Ectodermal cell (in vitro differentiated cells): ENCODE measurements around the gene SEPTIN5.

Experiments
- H3K27ac ChIP-seq: 2 replicates; pipeline ENCODE4 v1.7.0; 2013; ENCODE audit warnings: mild to moderate bottlenecking, low read depth, low read length; ENCODE audit not compliant: insufficient read depth, poor library complexity, severe bottlenecking
- H3K27me3 ChIP-seq: 2 replicates; pipeline ENCODE4 v1.7.0; 2013; ENCODE audit warnings: mild to moderate bottlenecking, low read length; ENCODE audit not compliant: insufficient read depth, control insufficient read depth, poor library complexity, severe bottlenecking
- H3K36me3 ChIP-seq: one replicate; pipeline ENCODE4 v1.7.0; 2013; ENCODE audit warnings: low read length; ENCODE audit not compliant: control insufficient read depth, insufficient read depth
- H3K4me1 ChIP-seq: one replicate; pipeline ENCODE4 v1.7.0; 2013; ENCODE audit warnings: low read length; ENCODE audit not compliant: control insufficient read depth, insufficient read depth
- H3K4me3 ChIP-seq: 2 replicates; pipeline ENCODE4 v1.7.0; 2013; ENCODE audit warnings: low read depth, low read length, control low read depth; ENCODE audit not compliant: insufficient read depth
- H3K9me3 ChIP-seq: 2 replicates; pipeline ENCODE4 v1.7.0; 2013; ENCODE audit warnings: mild to moderate bottlenecking, low read length, moderate library complexity; ENCODE audit not compliant: control insufficient read depth
- WGBS, 2 experiments: methylation state at CpG; one replicate each; pipeline ENCODE4 v1.1.7; 2013; ENCODE audit warnings: missing lambda C conversion rate in 2 of 2; 5-methylcytosine and 5-hydroxymethylcytosine counted together

The SEPTIN5 gene

GRCh38 chr22:19757985-19758895 is 43.9 kb downstream of the SEPTIN5 start:
- Histone ChIP-seq H3K9me3 (no peaks in the 10 kb centered on the region), H3K4me1 (peaks cover 38% of the 10 kb centered on the region), H3K27ac (no peak overlapping the region), H3K27me3 (peaks cover 99% of the 10 kb centered on the region), H3K4me3 (no peak overlapping the region), H3K36me3 (no peaks in the 10 kb centered on the region)
- 19 to 22% methylated on average over 43 of the region's 43 CpGs for WGBS, 2 experiments

DNA sequence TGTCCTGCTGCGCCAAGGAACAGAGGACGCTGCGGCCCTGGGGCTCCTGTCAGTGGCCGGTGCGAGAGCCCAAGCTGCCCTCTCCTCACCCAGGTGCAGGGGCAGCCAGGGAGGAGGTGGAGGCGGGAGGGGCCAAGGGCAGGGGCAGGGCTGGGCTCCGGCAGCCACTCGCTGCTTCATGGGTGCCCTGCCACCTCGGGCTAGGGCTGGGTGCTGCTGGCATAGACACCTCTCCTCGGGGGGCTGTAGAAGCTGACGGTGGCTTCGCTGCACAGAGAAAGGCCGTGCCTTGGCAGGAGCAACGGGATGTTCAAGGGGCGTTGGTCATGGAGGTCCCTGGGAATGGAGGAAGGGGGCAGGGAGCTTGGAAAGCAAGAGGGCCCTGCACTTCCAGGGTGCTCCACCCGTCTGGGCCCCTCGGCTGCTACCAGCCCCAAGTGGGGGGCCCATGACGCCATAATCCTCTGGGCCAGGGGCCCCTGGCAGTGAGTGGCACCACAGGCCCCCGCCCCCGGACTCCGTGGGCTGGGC is 44.7 kb downstream of the SEPTIN5 start:
- Histone ChIP-seq H3K36me3 (no peaks in the 10 kb centered on the region), H3K27ac (no peak overlapping the region), H3K27me3 (peaks cover 99% of the 10 kb centered on the region), H3K4me3 (no peak overlapping the region), H3K9me3 (no peaks in the 10 kb centered on the region), H3K4me1 (peaks cover 38% of the 10 kb centered on the region)
- 7 to 8% methylated on average over 21 of the region's 21 CpGs for WGBS, 2 experiments

DNA sequence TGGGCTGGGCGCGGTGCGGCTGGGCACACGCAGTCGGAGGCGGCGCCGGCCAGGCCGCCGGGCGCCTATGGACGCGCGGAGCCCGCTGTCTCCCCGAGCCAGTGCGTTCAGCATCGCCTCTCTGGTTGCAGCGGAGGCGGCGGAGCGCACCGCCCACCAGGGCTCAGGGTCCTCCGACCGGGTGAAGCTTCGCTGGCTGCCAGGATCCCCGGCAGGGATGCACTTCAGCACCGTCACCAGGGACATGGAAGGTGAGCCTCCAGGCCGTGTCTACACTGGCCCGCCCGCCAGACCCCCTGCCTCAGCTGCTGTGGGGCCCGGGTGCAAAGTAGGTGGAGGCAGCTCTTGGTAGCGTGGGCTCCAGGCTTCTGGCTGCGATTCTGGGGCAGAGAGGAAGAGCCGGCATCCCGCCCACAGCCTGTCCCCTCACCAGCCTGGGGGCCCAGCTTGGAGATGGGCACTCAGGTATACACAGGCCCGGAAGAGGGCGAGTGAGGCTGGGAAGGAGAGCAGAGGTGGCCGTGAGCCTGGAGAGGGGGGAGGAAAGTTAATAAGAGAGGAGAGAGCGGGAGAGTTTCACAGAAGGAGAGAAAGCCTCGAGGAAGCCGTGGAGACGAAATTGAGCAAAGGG is 45.2 kb downstream of the SEPTIN5 start:
- Histone ChIP-seq H3K27ac (no peak overlapping the region), H3K27me3 (peaks cover 99% of the 10 kb centered on the region), H3K4me1 (peaks cover 38% of the 10 kb centered on the region), H3K36me3 (no peaks in the 10 kb centered on the region), H3K9me3 (no peaks in the 10 kb centered on the region), H3K4me3 (no peak overlapping the region)
- WGBS, 2 experiments = 2 to 3% methylated on average over 43 of the region's 43 CpGs

- H3K4me3 ChIP-seq = no peak within 1 kb of the TSS
- H3K27ac ChIP-seq = no peak within 1 kb of the TSS
- H3K9me3 ChIP-seq = no peaks in the 10 kb centered on the region
- peaks cover 99% of the 10 kb centered on the region for H3K27me3 ChIP-seq
- 2 to 3% methylated on average over 66 to 68 of the region's 79 CpGs for WGBS, 2 experiments
- H3K4me1 ChIP-seq = peaks cover 34% of the 10 kb centered on the region
- H3K36me3 ChIP-seq = no peaks in the 10 kb centered on the region
These were observed 46.0 kb downstream of the SEPTIN5 start, which contains the start of gene TBX1 for GRCh38 chr22:19760058-19760950. Gene TBX1 (plus strand): TSS chr22:19760778. CDS start chr22:19760844, 66 bp downstream.

DNA sequence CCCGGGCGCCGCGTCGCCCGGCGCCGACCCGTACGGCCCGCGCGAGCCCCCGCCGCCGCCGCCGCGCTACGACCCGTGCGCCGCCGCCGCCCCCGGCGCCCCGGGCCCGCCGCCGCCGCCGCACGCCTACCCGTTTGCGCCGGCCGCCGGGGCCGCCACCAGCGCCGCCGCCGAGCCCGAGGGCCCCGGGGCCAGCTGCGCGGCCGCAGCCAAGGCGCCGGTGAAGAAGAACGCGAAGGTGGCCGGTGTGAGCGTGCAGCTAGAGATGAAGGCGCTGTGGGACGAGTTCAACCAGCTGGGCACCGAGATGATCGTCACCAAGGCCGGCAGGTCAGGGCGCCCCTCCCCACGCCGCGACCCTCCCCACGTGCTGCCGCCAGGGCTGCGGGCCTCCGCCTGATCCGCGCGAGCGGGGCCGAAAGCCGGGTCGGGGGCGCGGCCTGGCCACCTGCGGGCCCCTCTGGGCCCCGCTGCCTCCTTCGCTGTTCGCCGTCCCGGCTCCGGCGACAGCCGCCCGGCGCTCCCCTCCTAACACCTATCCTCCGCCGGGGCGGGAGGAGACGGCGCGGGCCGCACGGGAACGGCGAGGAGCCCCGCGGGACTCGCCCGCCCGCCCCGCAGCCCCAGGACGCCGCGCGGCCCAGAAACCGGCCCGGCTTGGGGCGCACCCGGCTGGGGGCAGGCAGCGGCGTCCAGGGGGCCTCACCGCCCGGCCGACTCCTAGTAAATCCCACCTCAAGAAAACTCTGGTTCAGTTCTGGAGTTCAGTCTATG is 46.8 kb downstream of the SEPTIN5 start:
- H3K4me3 ChIP-seq = no peak overlapping the region

DNA sequence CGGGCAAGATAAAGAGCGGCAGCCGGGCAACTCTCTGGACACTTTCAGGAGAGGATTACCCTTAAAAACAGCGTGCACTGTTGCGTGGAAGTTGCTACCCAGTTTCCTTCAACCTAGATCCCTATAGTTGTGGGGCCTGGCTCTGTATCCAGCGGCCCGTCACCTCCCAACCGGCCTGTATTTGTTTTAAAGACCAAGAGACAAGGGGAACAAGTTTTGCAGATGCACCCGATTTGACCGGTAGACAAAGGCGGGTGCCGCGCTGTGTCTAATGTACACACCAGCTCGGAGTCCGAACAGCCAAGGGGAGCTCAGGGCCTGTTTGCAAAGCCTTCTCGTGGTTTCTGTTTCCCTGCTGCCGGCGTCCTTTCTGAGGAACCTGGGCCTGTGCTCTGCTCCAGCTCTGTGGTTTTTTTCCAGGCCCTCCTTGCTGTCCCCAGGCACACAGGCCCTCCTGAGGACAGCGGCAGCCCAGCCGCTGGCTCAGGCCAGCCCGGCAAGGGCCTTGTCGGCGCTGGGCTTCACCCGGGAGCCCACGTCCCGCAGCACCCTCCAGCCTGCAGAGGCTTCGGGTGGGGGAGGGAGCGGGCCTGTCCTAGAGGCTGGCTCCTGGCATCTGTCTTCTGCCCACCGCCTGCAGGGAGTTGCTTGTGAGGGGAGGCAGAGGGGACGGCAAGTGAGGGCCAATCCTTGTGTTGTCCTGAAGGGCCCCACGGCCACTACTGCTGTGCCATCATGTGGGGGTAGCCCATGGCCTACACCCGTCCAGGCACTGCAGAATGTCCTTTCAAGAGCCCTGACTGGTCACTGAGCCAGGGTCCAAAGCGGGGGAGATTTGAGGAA is 47.6 kb downstream of the SEPTIN5 start:
- Histone ChIP-seq H3K27ac (no peak overlapping the region), H3K27me3 (peaks cover 99% of the 10 kb centered on the region), H3K9me3 (no peaks in the 10 kb centered on the region), H3K36me3 (no peaks in the 10 kb centered on the region), H3K4me1 (peaks cover 28% of the 10 kb centered on the region), H3K4me3 (no peak overlapping the region)
- 20 to 29% methylated on average over 33 of the region's 33 CpGs for WGBS, 2 experiments

More for the DNA sequence above, 46.8 kb downstream of the SEPTIN5 start:
- H3K9me3 ChIP-seq = no peaks in the 10 kb centered on the region
- peaks cover 99% of the 10 kb centered on the region for H3K27me3 ChIP-seq
- 1 to 2% methylated on average over 117 of the region's 117 CpGs for WGBS, 2 experiments
- H3K36me3 ChIP-seq = no peaks in the 10 kb centered on the region
- H3K27ac ChIP-seq = no peak overlapping the region
- H3K4me1 ChIP-seq = peaks cover 33% of the 10 kb centered on the region

GRCh38 chr22:19762568-19763457 is 48.5 kb downstream of the SEPTIN5 start:
- Histone ChIP-seq H3K4me3 (no peak overlapping the region), H3K9me3 (no peaks in the 10 kb centered on the region), H3K4me1 (peaks cover 33% of the 10 kb centered on the region), H3K27me3 (peaks cover 99% of the 10 kb centered on the region), H3K36me3 (no peaks in the 10 kb centered on the region), H3K27ac (no peak overlapping the region)
- 57 to 58% methylated on average over 34 of the region's 34 CpGs for WGBS, 2 experiments
